Keratinocyte (primary cell): Measurements from ENCODE around the gene UBE2I. TPM values are rescaled to one million over a fixed set of nuclear protein-coding genes. Genes with fewer than 3 reads are reported as not detected.
"Not testable (repeated sequence)": the region's sequence is repeated elsewhere in the genome, so short reads cannot be mapped to it uniquely, and the experiment has no call there.

ENCODE experiments used
- DNase-seq: peaks from one replicate; pipeline ENCODE4 v3.0.0-alpha.2; 2011; ENCODE audit warnings: low read depth, missing footprints, low spot score
- FAIRE-seq: peaks from 2 replicates; lab custom pipeline; 2011; peaks lifted over from hg19 to GRCh38; lab: Jason Lieb, UNC
- H2AFZ ChIP-seq: 2 replicates; pipeline ENCODE4 v1.6.0; 2012; ENCODE audit warnings: low read length, control low read depth, inconsistent platforms; ENCODE audit not compliant: control insufficient read depth
- H3K27ac ChIP-seq: 2 replicates; pipeline ENCODE4 v1.5.1; 2011; ENCODE audit warnings: low read length; ENCODE audit not compliant: control insufficient read depth, insufficient read depth
- H3K27me3 ChIP-seq: 3 replicates; pipeline ENCODE4 v1.6.0; 2011; ENCODE audit warnings: low read length; ENCODE audit not compliant: control insufficient read depth, insufficient read depth; ENCODE audit errors: extremely low read depth
- H3K36me3 ChIP-seq, 2 experiments: 2 replicates in 1 of 2; 3 replicates in 1 of 2; pipeline ENCODE4 v1.5.1; 2011; ENCODE audit warnings: low read length in 2 of 2, mild to moderate bottlenecking in 1 of 2; ENCODE audit not compliant: control insufficient read depth in 2 of 2, insufficient read depth in 2 of 2; ENCODE audit errors: extremely low read depth in 1 of 2
- H3K4me1 ChIP-seq: 3 replicates; pipeline ENCODE4 v1.5.1; 2011; ENCODE audit warnings: low read length; ENCODE audit not compliant: control insufficient read depth, insufficient read depth; ENCODE audit errors: extremely low read depth
- H3K4me2 ChIP-seq: 3 replicates; pipeline ENCODE4 v1.6.0; 2011; ENCODE audit warnings: low read depth, low read length; ENCODE audit not compliant: control insufficient read depth, insufficient read depth; ENCODE audit errors: extremely low read depth
- H3K4me3 ChIP-seq, 3 experiments: fragments of 200-600 bp in 1 of 3; sonication (generic) in 1 of 3; 2 replicates in 2 of 3; 3 replicates in 1 of 3; pipeline ENCODE4 v1.5.1; 2011 to 2016; ENCODE audit warnings: low read length in 3 of 3, mild to moderate bottlenecking in 3 of 3, control low read depth in 2 of 3, inconsistent platforms in 1 of 3, low read depth in 1 of 3, mixed read lengths in 1 of 3, mixed run types in 1 of 3, moderate library complexity in 1 of 3; ENCODE audit not compliant: control insufficient read depth in 2 of 3, insufficient read depth in 2 of 3; ENCODE audit errors: extremely low read depth in 1 of 3
- H3K79me2 ChIP-seq: 2 replicates; pipeline ENCODE4 v1.6.0; 2012; ENCODE audit warnings: low read length; ENCODE audit not compliant: control insufficient read depth, insufficient read depth
- H3K9ac ChIP-seq: 3 replicates; pipeline ENCODE4 v1.6.0; 2011; ENCODE audit warnings: low read length; ENCODE audit not compliant: control insufficient read depth, insufficient read depth; ENCODE audit errors: extremely low read depth
- H3K9me1 ChIP-seq: 3 replicates; pipeline ENCODE4 v1.6.0; 2011; ENCODE audit warnings: low read length; ENCODE audit not compliant: control insufficient read depth, insufficient read depth; ENCODE audit errors: extremely low read depth
- H3K9me3 ChIP-seq: 2 replicates; pipeline ENCODE4 v1.5.1; 2012; ENCODE audit warnings: low read depth, low read length; ENCODE audit not compliant: control insufficient read depth
- H4K20me1 ChIP-seq: 3 replicates; pipeline ENCODE4 v1.6.0; 2011; ENCODE audit warnings: low read length; ENCODE audit not compliant: control insufficient read depth, insufficient read depth; ENCODE audit errors: extremely low read depth
- CTCF ChIP-seq, 3 experiments: IDR thresholded peaks in 1 of 3; conservative IDR thresholded peaks in 1 of 3; optimal IDR thresholded peaks in 1 of 3; 2 replicates in 2 of 3; 3 replicates in 1 of 3; pipeline versions ENCODE3 to v1.5.1; 2011; ENCODE audit warnings: low read length in 3 of 3, mild to moderate bottlenecking in 3 of 3, moderate library complexity in 2 of 3, control low read depth in 1 of 3, inconsistent platforms in 1 of 3; ENCODE audit not compliant: insufficient read depth in 2 of 3; ENCODE audit errors: extremely low read depth in 1 of 3
- EZH2 ChIP-seq: IDR thresholded peaks from one replicate; pipeline ENCODE4 v1.6.1; 2012; ENCODE audit warnings: inconsistent platforms, mild to moderate bottlenecking, low read length, moderate library complexity
- dilution Hi-C: fragments of 300-500 bp; cut with MboI; formaldehyde crosslinking; loops from one replicate; pipeline ENCODE4 v1.7.0; 2020; ENCODE audit warnings: low sequenced_read_pairs; ENCODE audit not compliant: extremely low pct_ligation_motif_present
- polyA plus RNA-seq, 5 experiments: library from polyadenylated mRNA; depleted of rRNA in 3 of 5; stranded (reverse) in 3 of 5; stranded (forward) in 1 of 5; unstranded in 1 of 5; fragments of >200 nt; gene quantifications; 1 replicate in 1 of 5; 2 replicates in 3 of 5; 3 replicates in 1 of 5; pipeline versions ENCODE4 v1.2.1 to v1.2.3, GENCODE V29; 2011 to 2012; ENCODE audit warnings: missing spikeins in 2 of 5, low read depth in 1 of 5, low replicate concordance in 1 of 5

UBE2I gene
- polyA plus RNA-seq, 1 donor (not counting 4 experiments of a cell fraction or from before 2014, with no cell fraction given) = 157 TPM

- Histone ChIP-seq H3K36me3 (no peaks in the 10 kb centered on the region), H3K4me1 (no peaks in the 10 kb centered on the region), H3K9me1 (no peaks in the 10 kb centered on the region), H3K27me3 (peaks cover 33% of the 10 kb centered on the region), H3K4me3 (no peak overlapping the region), H3K9me3 (peaks cover 2% of the 10 kb centered on the region), H4K20me1 (no peaks in the 10 kb centered on the region), H3K4me2 (no peak overlapping the region), H3K27ac (no peak overlapping the region), H3K9ac (no peak overlapping the region), H3K79me2 (no peaks in the 10 kb centered on the region), H2AFZ (no peak overlapping the region)
- DNase-seq = no peak
- dilution Hi-C loops = no loop called here
- no peak for FAIRE-seq
- TF ChIP-seq CTCF (optimal IDR thresholded peaks at IDR 0.05 in 1 of 3, IDR thresholded peaks at IDR 0.05 in 1 of 3, conservative IDR thresholded peaks at IDR 0.05 in 1 of 3; ENCODE audit: extremely low read depth in 1 of 3, insufficient read depth in 2 of 3, low read length in 3 of 3) (no peak), EZH2 (no peak)
These were observed 44.3 kb upstream of the UBE2I start for GRCh38 chr16:1265090-1265630.

GRCh38 chr16:1265826-1266225 lies 43.6 kb upstream of the UBE2I start:
- H4K20me1 ChIP-seq = no peaks in the 10 kb centered on the region
- no peak overlapping the region for H3K4me2 ChIP-seq
- H3K9me1 ChIP-seq = no peaks in the 10 kb centered on the region
- no peak overlapping the region for H3K9ac ChIP-seq
- peaks cover 2% of the 10 kb centered on the region for H3K9me3 ChIP-seq
- TF ChIP-seq EZH2 = no peak
- TF ChIP-seq CTCF (optimal IDR thresholded peaks at IDR 0.05 in 1 of 3, IDR thresholded peaks at IDR 0.05 in 1 of 3, conservative IDR thresholded peaks at IDR 0.05 in 1 of 3; ENCODE audit: extremely low read depth in 1 of 3, insufficient read depth in 2 of 3, low read length in 3 of 3) = no peak
- dilution Hi-C loops = no loop called here
- no peak overlapping the region for H2AFZ ChIP-seq
- H3K4me3 ChIP-seq = no peak overlapping the region
- DNase-seq (no peak), FAIRE-seq (no peak)
- H3K27me3 ChIP-seq = peaks cover 27% of the 10 kb centered on the region
- no peaks in the 10 kb centered on the region for H3K36me3 ChIP-seq
- no peaks in the 10 kb centered on the region for H3K79me2 ChIP-seq
- H3K27ac ChIP-seq = no peak overlapping the region
- H3K4me1 ChIP-seq = no peaks in the 10 kb centered on the region

- dilution Hi-C loops, H2AFZ ChIP-seq, H3K4me1 ChIP-seq, H3K36me3 ChIP-seq, H3K4me2 ChIP-seq, H3K9ac ChIP-seq, H4K20me1 ChIP-seq, H3K9me3 ChIP-seq, H3K27ac ChIP-seq, H3K27me3 ChIP-seq, H3K9me1 ChIP-seq, FAIRE-seq, H3K79me2 ChIP-seq, DNase-seq, H3K4me3 ChIP-seq: not testable (repeated sequence)
These were observed 40.0 kb upstream of the UBE2I start for GRCh38 chr16:1269418-1269817.
